ENCODE results near the gene TSPAN12. TPM values are rescaled to one million over a fixed set of nuclear protein-coding genes. Genes with fewer than 3 reads are reported as not detected.

TSPAN12 gene
- total RNA-seq, 1 experiment from 2014 or later = 8.7 TPM

DNA sequence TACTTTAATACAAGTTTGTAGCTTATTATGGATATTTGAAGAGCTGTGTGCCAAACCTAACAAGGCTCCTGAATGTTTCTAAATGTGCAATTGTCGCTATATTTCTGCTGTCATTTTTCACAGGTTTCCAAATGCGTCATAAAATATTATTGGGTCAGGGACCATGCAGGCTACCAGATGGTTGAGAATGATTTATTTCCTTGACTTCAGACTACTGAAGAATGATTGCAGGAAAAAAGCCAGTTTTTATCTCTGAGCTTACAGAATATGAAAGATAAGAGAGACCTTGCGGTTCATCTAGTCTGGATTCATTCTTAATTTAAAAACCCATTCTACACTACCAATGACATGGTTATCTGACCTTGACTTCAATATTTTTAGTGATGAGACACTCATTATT lies 55.2 kb downstream of the TSPAN12 start:
- Histone ChIP-seq H2BK5ac (ENCODE audit: insufficient read length, low read length) (no peak overlapping the region), H3K23ac (ENCODE audit: insufficient read length, low read depth, low read length) (no peak overlapping the region), H2BK12ac (ENCODE audit: insufficient read length, low read depth, low read length) (no peak overlapping the region), H3K4ac (ENCODE audit: low read depth, low read length) (no peak overlapping the region), H3K14ac (ENCODE audit: insufficient read depth, low read length) (no peak overlapping the region), H3K27me3 (ENCODE audit: insufficient read depth, low read length) (no peaks in the 10 kb centered on the region), H3T11ph (ENCODE audit: low read length) (no peak overlapping the region), H3K56ac (ENCODE audit: insufficient read length, low read depth, low read length) (no peak overlapping the region), H4K5ac (ENCODE audit: insufficient read length, low read depth, low read length) (no peak overlapping the region), H2AFZ (ENCODE audit: low read length) (no peak overlapping the region), H3K79me2 (ENCODE audit: insufficient read depth, low read length) (no peaks in the 10 kb centered on the region), H2BK20ac (ENCODE audit: low read depth, low read length, poor library complexity, severe bottlenecking) (no peak overlapping the region), H3K9me3 (ENCODE audit: control insufficient read depth, low read depth, low read length) (no peaks in the 10 kb centered on the region), H3K4me1 (ENCODE audit: insufficient read depth, low read length) (no peaks in the 10 kb centered on the region), H3K23me2 (ENCODE audit: insufficient read length, low read depth, low read length, poor library complexity, severe bottlenecking) (no peaks in the 10 kb centered on the region), H3K4me2 (ENCODE audit: insufficient read depth, insufficient read length, low read length) (no peak overlapping the region), H2BK15ac (ENCODE audit: low read depth, low read length) (no peak overlapping the region), H3K9ac (ENCODE audit: extremely low read depth, insufficient read length, low read length) (no peak overlapping the region), H2AK5ac (ENCODE audit: insufficient read length, low read length) (no peak overlapping the region), H3K79me1 (ENCODE audit: insufficient read depth, low read depth, low read length, poor library complexity, severe bottlenecking) (no peaks in the 10 kb centered on the region), H3K18ac (ENCODE audit: insufficient read length, low read depth, low read length) (no peak overlapping the region), H4K20me1 (ENCODE audit: control insufficient read depth, insufficient read depth, insufficient read length) (no peaks in the 10 kb centered on the region), H4K91ac (ENCODE audit: insufficient read length, low read depth, low read length) (no peak overlapping the region), H2BK120ac (ENCODE audit: low read depth, low read length, poor library complexity, severe bottlenecking) (no peak overlapping the region), H3K27ac (ENCODE audit: insufficient read length, low read depth, low read length) (no peak overlapping the region), H4K8ac (replicated peaks; ENCODE audit: insufficient read length, low read depth, low read length) (no peak overlapping the region)
- peaks cover 0 to under 1% of the 10 kb centered on the region in 2 experiments; a peak in 2 of 5 replicates for H3K9me3 Mint-ChIP-seq
- H3K27ac Mint-ChIP-seq = no peak overlapping the region
- peaks cover 7 to 16% of the 10 kb centered on the region in 2 experiments for H3K4me1 Mint-ChIP-seq
- TF ChIP-seq CTCF (conservative IDR thresholded peaks at IDR 0.05) = no peak
- WGBS (ENCODE audit: extremely low coverage, insufficient read length, low lambda C conversion rate) = no CpG with 5 or more reads among the region's 3 CpGs
- DNase-seq = no peak
- no peaks in the 10 kb centered on the region for H3K27me3 Mint-ChIP-seq (ENCODE audit: low read depth)
- peaks cover 0 to 1% (median under 1%) of the 10 kb centered on the region in 3 experiments; a peak in 2 of 7 replicates for H3K36me3 Mint-ChIP-seq (ENCODE audit: insufficient read depth in 1 of 3, low read depth in 3 of 3)
- no peak overlapping the region for H3K4me3 Mint-ChIP-seq
